Measurements from ENCODE around the gene ARID1B.

ARID1B gene

DNA sequence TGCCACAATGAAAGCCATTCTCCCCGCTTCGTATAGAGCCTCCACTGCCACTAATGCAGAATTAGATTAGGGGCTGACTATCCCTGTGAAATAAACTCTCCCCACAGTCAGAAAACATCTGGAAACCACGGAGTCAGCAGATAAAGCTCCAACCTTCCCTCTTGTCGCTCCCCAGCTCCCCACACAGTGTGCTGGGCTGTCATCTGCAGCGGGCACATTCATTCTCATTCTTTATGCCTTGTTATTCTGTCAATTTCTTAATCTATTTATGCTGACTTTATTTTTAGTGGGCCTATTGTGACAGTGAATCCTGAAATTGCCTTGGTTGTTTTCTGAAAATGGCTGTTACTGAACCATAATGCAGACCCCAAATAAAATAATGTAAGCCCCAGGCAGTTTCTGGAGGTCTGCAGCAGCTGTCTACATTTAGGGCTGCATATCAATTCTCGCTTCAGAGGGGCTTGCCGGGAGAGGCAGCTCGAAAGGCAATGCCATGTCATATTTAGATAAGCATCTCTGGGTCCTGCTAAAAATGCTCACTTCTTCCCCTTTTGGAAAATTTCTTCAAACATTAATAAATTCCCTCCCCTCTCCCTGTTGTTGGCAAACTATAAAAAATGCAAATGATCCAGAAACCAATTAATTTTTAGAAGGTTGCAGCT lies 474.5 kb downstream of the ARID1B start:
- H3F3A ChIP-seq (ENCODE audit: insufficient read depth, low read length), result no peaks in the 10 kb centered on the region
- no peak overlapping the region for H3K9ac ChIP-seq (ENCODE audit: low read length)
- no peaks in the 10 kb centered on the region for H3K9me3 ChIP-seq (replicated peaks; ENCODE audit: insufficient read depth, low read length)
- H3K9me2 ChIP-seq (replicated peaks; ENCODE audit: insufficient read depth, low read length), result no peaks in the 10 kb centered on the region
- H3K27me3 ChIP-seq (replicated peaks; ENCODE audit: insufficient read depth, low read length), result no peaks in the 10 kb centered on the region
- H3K4me2 ChIP-seq (ENCODE audit: low read depth, low read length), result no peak overlapping the region
- H2AFZ ChIP-seq (ENCODE audit: low read length), result no peak overlapping the region
- TF ChIP-seq EZH2 (optimal IDR thresholded peaks at IDR 0.05; ENCODE audit: low read depth, low read length), result no peak
- TF ChIP-seq, protein P1, sequence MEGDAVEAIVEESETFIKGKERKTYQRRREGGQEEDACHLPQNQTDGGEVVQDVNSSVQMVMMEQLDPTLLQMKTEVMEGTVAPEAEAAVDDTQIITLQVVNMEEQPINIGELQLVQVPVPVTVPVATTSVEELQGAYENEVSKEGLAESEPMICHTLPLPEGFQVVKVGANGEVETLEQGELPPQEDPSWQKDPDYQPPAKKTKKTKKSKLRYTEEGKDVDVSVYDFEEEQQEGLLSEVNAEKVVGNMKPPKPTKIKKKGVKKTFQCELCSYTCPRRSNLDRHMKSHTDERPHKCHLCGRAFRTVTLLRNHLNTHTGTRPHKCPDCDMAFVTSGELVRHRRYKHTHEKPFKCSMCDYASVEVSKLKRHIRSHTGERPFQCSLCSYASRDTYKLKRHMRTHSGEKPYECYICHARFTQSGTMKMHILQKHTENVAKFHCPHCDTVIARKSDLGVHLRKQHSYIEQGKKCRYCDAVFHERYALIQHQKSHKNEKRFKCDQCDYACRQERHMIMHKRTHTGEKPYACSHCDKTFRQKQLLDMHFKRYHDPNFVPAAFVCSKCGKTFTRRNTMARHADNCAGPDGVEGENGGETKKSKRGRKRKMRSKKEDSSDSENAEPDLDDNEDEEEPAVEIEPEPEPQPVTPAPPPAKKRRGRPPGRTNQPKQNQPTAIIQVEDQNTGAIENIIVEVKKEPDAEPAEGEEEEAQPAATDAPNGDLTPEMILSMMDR (IDR thresholded peaks at IDR 0.05; ENCODE audit: low read length), result no peak
- no peak for TF ChIP-seq EZH2phosphoT487 (IDR thresholded peaks at IDR 0.05; ENCODE audit: low read length)
- no peaks in the 10 kb centered on the region for H4K20me1 ChIP-seq (ENCODE audit: insufficient read depth, low read length)
- no peak overlapping the region for H3K27ac ChIP-seq (ENCODE audit: low read length)
- no peak for DNase-seq
- H3K4me1 ChIP-seq (ENCODE audit: low read length), result no peaks in the 10 kb centered on the region
- H3K79me2 ChIP-seq (ENCODE audit: low read length), result no peaks in the 10 kb centered on the region
- no peaks in the 10 kb centered on the region for H3K36me3 ChIP-seq (replicated peaks; ENCODE audit: insufficient read depth, low read length)
- H3K4me3 ChIP-seq (ENCODE audit: low read length), result no peak overlapping the region

DNA sequence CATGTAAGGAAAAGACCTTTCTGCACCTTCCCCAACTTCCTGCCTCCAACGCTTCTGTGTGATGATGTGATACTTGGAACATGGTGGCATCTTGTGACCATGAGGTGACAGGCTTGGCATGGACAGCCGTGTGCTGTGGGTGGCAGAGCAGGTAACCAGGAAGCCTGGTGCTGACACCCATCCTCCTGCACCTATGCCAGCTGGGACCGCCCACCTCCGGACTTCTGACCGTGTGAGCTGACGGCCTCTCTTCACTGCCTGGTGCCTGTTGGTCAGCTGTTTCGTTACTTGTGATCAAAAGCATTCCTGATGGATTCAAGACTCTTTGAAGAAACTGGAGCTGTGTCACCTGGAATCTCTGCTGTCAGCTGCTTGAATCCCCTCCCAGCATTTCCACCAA lies 475.8 kb downstream of the ARID1B start:
- no peak for TF ChIP-seq EZH2phosphoT487 (IDR thresholded peaks at IDR 0.05; ENCODE audit: low read length)
- TF ChIP-seq, protein P1 (IDR thresholded peaks at IDR 0.05; ENCODE audit: low read length), result no peak
- no peak for TF ChIP-seq EZH2 (optimal IDR thresholded peaks at IDR 0.05; ENCODE audit: low read depth, low read length)
- H3F3A ChIP-seq (ENCODE audit: insufficient read depth, low read length), result no peaks in the 10 kb centered on the region
- DNase-seq, result no peak
- H3K4me3 ChIP-seq (ENCODE audit: low read length), result no peak overlapping the region
- H3K27ac ChIP-seq (ENCODE audit: low read length), result no peak overlapping the region
- H3K79me2 ChIP-seq (ENCODE audit: low read length), result no peaks in the 10 kb centered on the region
- no peaks in the 10 kb centered on the region for H3K9me3 ChIP-seq (replicated peaks; ENCODE audit: insufficient read depth, low read length)
- no peaks in the 10 kb centered on the region for H4K20me1 ChIP-seq (ENCODE audit: insufficient read depth, low read length)
- H3K36me3 ChIP-seq (replicated peaks; ENCODE audit: insufficient read depth, low read length), result no peaks in the 10 kb centered on the region
- H3K4me2 ChIP-seq (ENCODE audit: low read depth, low read length), result no peak overlapping the region
- no peak overlapping the region for H3K9ac ChIP-seq (ENCODE audit: low read length)
- no peaks in the 10 kb centered on the region for H3K9me2 ChIP-seq (replicated peaks; ENCODE audit: insufficient read depth, low read length)
- no peak overlapping the region for H2AFZ ChIP-seq (ENCODE audit: low read length)
- H3K27me3 ChIP-seq (replicated peaks; ENCODE audit: insufficient read depth, low read length), result no peaks in the 10 kb centered on the region
- no peaks in the 10 kb centered on the region for H3K4me1 ChIP-seq (ENCODE audit: low read length)

DNA sequence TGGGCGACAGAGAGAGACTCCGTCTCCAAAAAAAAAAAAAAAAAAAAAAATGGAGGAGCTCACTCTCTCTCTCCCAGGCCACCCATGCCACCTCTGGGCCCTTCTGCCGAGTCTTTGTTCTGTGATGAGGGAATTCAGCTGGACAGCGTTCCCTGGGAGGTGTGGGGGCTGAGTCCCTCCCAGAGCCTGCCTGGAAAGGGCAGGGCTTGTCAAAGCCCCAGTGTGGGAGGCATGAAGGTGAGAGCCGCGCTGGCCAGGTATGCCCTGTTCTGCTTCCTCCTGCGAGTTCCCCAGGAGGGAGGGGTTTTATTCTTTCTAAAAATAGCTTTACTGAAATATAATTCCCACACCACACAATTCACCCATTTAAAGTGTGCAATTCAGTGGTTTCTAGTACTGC lies 476.5 kb downstream of the ARID1B start:
- Histone ChIP-seq H3K9me3 (replicated peaks; ENCODE audit: insufficient read depth, low read length) (no peaks in the 10 kb centered on the region), H3K27ac (ENCODE audit: low read length) (no peak overlapping the region), H2AFZ (ENCODE audit: low read length) (no peak overlapping the region), H3K4me1 (ENCODE audit: low read length) (no peaks in the 10 kb centered on the region), H3K4me3 (ENCODE audit: low read length) (no peak overlapping the region), H3F3A (ENCODE audit: insufficient read depth, low read length) (no peaks in the 10 kb centered on the region), H3K9me2 (replicated peaks; ENCODE audit: insufficient read depth, low read length) (no peaks in the 10 kb centered on the region), H3K9ac (ENCODE audit: low read length) (no peak overlapping the region), H4K20me1 (ENCODE audit: insufficient read depth, low read length) (no peaks in the 10 kb centered on the region), H3K27me3 (replicated peaks; ENCODE audit: insufficient read depth, low read length) (no peaks in the 10 kb centered on the region), H3K4me2 (ENCODE audit: low read depth, low read length) (no peak overlapping the region), H3K79me2 (ENCODE audit: low read length) (no peaks in the 10 kb centered on the region), H3K36me3 (replicated peaks; ENCODE audit: insufficient read depth, low read length) (no peaks in the 10 kb centered on the region)
- TF ChIP-seq, protein P1 (IDR thresholded peaks at IDR 0.05; ENCODE audit: low read length), result no peak
- TF ChIP-seq EZH2phosphoT487 (IDR thresholded peaks at IDR 0.05; ENCODE audit: low read length) (no peak), EZH2 (optimal IDR thresholded peaks at IDR 0.05; ENCODE audit: low read depth, low read length) (no peak)
- DNase-seq, result no peak

All from MM.1S (cell line).